HG03064 (cell line): Measurements from ENCODE around the gene CCNL1.
"Not testable (repeated sequence)": the region's sequence is repeated elsewhere in the genome, so short reads cannot be mapped to it uniquely, and the experiment has no call there.

ENCODE experiments used
- ATAC-seq: cut with Tn5 transposase; IDR thresholded peaks from one replicate; pipeline ENCODE4 v1.9.1; 2021; ENCODE audit warnings: low read depth; ENCODE audit not compliant: unreplicated experiment

CCNL1 gene

DNA sequence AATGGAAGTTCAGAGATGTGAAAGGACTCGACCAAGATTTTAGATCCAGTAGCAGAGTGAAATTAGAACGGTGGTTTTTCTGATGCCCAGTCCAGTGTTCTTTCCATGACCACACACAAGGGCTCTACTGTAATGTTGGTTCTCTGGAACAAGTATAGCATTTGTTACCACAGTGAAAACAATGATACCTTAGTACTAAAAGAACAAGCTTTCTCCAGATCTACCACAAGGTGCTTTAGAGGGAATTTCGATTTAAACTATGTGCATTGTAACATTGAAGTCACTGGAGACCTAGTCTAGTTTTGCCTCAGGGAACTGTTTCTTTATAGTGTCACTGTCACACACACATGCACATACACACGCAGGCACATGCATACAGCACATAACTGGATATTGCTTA, 12.8 kb upstream of the CCNL1 start:
- no peak for ATAC-seq

DNA sequence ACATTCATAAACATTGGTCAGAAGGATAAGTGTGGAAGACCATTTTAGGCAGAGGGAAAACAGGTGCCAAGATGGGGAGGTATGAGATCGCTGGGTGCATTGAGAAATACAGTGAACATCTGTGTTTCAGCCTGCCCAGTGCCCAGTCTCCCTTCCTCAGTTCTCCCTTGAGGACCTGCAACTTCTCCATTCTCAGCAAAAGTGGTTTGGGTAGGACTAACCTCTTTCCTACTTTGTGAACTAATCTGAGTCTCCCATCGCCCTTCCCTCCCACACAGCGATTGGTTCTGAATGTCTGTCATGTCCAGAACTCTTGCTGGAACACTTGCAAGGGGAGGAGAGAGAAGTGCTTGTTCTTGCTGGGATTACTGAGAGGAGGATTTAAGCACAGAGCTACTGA, 10.9 kb upstream of the CCNL1 start:
- no peak for ATAC-seq

DNA sequence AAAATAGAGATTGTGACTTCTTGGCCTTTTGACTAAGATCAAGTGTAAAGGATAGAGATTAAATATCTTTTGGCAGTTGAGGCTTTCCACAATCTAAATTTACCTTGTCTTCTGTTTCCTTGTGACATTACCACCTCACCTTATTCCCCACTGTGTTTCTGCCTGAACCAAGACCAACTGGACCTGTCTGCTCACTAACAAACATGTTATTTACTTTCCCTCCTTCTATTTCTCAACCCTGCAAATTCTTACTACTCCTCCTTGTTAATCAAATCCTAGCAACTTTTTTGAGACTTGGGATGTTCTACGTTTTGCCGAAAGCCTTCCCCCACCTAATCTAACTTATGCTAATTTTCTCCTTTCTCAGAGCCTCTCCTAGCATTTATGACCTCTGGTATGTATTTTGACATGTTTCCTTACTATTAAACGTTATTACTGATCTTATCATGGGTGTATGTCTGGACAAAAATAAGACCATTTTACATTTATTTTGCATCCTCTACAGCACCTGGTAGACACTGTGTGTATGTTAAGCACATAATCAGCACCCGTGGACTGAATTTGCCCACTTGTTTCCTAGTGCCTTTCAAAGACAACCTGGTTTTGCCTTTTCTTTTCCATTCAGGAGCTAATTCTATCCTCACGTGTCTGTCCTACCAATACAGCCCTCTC, 7.6 kb upstream of the CCNL1 start:
- ATAC-seq: no peak

- ATAC-seq: peak; percentile 55
Observed at GRCh38 chr3:157166561-157166960, 6.6 kb upstream of the CCNL1 start.

DNA sequence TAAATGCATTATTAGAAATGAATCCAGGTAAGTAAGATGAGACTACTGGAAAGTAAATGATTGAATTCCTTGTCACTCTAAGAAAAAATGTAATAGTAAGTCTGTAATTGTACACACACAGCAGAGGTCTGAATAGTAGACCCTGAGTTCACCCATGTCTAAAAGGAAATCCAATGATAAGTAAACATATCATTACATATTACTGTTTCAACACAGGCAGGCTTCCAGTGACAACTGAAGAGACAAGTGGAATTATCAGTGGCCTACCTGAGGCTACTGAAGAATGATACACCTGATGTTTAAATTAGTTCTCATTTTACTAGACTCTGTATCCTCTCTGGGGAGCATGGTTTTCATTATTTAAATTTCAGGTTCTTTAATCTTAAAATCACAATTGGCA, 6.2 kb upstream of the CCNL1 start:
- no peak for ATAC-seq

GRCh38 chr3:157163217-157163953, 3.4 kb upstream of the CCNL1 start:
- ATAC-seq: no peak

DNA sequence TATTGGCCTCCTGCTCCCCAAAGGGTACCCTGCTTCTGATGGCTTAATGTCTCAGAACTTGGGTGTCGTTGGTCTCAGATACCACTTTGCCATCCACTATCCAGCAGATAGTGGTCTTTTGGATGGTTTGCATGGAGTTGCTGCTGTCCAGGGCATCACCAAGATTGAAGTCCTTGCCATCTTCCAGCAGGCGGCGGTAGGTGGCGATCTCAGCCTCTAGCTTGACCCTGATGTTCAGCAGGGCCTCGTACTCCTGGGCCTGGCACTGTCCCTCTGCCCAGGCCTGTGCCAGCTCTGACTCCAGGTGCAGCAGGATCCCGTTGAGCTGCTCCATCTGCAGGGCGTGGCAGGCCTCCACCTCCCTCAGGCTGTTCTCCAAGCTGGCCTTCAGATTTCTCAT, 2.7 kb upstream of the CCNL1 start:
- not testable (repeated sequence) for ATAC-seq

DNA sequence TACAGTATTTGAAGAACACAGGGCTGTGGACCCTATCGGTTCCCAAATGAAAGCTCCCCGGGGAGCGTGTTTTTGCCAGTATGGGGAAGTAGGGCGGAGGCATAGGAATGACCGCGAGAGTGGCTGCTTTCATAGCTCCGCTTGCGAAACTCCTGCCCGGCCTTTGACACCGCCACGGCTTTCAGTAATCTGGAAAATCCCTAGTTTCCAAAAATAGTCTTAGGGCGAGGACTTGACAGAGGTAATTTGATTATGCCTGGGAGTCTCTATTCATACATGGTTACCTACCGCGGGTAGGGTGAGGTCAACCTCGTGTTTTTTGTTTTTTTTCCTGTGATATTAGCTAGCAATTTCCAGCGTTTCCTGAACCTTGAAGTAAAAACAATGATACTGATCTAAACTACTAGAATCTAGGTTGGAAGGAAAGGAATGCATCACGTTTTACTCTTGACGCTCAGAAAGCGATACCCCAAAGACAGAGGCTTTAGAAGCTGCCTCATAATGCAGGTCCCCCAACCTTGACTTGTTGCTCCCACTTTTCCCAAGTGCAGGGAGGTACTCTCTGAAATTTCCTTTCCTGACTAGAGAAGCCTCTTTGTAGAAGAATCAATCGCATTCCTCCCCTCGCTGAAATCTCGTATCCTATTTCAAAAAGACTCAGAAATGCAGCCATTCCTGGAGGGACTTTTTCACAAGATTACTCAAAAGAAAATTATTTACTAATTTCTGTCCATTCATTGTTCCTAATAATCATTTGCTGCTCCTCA, 894 bp upstream of the CCNL1 start:
- ATAC-seq: peak; percentile 34

GRCh38 chr3:157159037-157159761, 748 bp downstream of the CCNL1 start:
- peak; percentile 47 for ATAC-seq

DNA sequence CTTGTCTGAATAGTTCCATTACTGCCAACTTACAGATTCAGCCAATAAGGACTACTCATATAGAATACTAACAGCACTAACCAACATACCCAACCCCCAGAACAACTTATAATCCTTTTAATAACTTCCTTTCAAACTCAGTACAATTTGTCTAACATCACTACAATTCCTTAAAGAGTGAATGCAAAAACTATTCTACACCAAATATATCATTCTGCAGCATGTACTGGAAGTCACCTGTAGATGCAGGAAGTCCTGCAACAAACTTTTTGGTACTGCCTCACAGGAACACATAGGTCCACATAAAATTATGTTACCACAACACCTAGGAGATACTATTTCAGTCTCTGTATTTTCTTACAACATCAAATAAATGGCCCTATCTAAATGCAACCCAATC, 2.1 kb downstream of the CCNL1 start:
- ATAC-seq: no peak

- ATAC-seq: no peak
Observed at GRCh38 chr3:157156837-157157635, 2.9 kb downstream of the CCNL1 start.

- ATAC-seq: no peak
Observed at GRCh38 chr3:157155591-157155990, 4.4 kb downstream of the CCNL1 start.

DNA sequence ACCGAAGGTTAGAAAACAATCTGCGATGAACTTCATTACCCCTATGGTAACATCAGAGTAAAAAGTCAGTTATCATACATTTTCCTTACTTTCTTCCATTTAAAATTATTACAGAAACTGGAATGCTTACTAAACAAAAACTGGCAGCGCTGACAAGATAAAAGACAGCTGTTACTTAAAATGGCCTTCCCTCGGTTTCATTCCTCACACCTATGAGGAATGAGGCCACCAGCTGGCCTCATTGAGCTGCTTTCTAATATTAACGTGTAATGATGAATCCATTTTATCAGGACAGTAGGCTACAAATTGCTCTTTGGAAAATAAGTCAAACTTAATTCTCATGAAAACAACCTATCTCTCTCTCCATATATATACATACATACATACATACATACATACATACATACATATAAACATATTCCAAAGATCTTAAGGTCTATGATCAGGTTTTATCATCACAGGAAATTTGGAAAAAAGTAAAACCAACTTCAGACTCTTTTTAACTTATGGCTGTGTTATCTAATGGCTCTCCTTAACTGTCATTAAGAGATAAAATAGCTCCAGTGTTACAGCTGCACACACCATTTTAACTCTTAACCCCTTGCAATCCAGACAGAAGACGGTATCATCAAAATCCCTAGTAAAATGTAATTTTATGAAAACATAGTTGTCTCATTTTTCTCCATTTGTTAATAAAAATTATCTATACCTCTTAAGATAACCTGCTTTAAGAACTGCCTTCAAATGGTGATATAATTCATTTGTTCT, 5.2 kb downstream of the CCNL1 start:
- no peak for ATAC-seq

DNA sequence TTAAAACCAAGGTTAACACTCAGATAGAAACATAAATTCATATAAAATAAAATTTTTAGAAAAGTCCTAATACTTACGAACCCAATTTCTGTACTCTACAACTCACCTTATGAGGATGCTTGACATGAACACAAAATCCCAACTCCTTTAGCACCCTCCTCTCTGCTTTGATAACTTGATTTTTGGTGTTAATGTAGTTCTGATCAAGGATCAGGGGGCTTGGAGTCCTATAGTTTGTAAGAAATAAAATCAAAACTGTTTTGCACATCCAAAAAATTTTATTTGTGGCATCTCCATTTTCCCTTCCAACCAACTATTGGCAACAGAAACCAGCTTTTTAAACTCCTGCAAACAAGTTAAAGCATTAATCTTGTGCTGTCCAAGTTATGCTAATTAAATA, 7.0 kb downstream of the CCNL1 start:
- no peak for ATAC-seq

DNA sequence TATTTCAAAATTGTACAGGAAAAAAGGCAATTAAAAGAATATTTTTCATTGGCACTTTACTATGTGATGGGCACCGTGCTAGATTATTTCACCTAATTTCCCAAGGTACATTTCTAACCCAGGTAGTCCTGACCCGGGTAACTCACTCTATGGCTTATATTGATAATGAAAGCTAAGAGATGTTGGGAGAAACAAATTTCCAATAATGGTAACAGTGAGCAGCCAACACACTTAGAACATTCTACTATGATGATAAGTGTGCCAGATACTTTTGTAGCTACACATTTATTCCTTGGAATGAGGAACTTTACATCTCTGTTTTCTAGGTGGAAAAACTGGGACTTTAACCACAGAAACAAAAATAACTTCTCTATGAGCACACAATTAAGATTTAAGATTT, 7.5 kb downstream of the CCNL1 start:
- no peak for ATAC-seq

DNA sequence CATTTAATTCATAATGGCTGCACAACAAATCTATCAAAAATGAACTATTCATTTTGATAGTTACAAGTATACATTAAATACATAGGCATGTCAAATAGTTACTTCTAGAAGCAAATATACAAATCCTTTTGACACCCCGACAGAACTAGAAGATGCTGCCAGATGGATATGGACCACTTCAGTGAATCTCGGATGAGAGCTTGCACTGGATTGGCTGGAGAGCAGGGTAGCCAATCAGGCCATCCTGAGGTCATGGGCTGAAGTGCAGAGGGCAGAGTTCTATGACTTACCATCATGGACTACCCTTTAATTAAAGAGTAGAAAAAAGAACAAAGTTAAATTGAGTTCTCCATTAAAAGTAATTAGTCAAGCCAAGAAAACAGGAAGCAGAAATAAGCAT, 8.3 kb downstream of the CCNL1 start:
- no peak for ATAC-seq

- no peak for ATAC-seq
Observed at GRCh38 chr3:157151151-157151550, 8.8 kb downstream of the CCNL1 start.

DNA sequence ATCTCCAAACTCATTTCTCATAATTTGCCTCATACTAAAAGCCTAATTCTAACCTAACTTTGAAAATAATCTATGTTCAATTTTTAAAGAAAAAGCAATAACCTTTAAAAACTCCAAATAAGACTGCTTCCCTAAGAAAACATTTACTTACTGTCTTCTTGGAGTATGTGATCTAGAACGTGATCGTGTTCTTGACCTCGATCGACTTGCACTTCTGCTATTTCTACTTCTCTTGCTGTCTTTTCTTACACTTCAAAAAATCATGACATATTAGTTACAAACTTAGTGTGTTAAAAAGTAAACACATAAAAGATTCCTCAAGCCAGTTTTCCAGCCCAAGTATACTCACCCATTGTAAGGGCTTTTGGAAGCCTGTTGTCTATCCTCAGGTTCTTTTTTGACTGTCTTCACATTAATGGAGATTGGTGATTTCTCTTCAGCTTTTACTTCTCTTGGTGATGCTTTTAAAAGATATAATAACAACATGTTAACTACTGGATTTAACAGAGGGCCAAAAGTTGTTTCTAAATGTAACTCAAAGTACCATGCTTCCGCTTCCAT, 10.7 kb downstream of the CCNL1 start:
- ATAC-seq: no peak
